Spinal cord (tissue), 10 donors: ENCODE results near the gene PRSS33. TPM values are rescaled to one million over a fixed set of nuclear protein-coding genes. Genes with fewer than 3 reads are reported as not detected.

Experiments used
- DNase-seq, 6 donors: peaks; one replicate each; pipeline versions ENCODE4 v3.0.0 to v3.0.0-alpha.2; 2013 to 2015; ENCODE audit warnings: low spot score in 6 of 6, low read depth in 4 of 6
- H3K27ac ChIP-seq: one replicate; pipeline ENCODE4 v1.5.1; 2013; ENCODE audit warnings: low read depth, low read length, control low read depth
- H3K27me3 ChIP-seq: one replicate; pipeline ENCODE4 v1.6.1; 2013; ENCODE audit warnings: low read length; ENCODE audit not compliant: control insufficient read depth, insufficient read depth
- H3K36me3 ChIP-seq: one replicate; pipeline ENCODE4 v1.6.1; 2013; ENCODE audit warnings: low read length; ENCODE audit not compliant: control insufficient read depth, insufficient read depth
- H3K4me1 ChIP-seq: one replicate; pipeline ENCODE4 v1.6.1; 2013; ENCODE audit warnings: low read length; ENCODE audit not compliant: control insufficient read depth, insufficient read depth
- H3K4me3 ChIP-seq: one replicate; pipeline ENCODE4 v1.5.1; 2013; ENCODE audit warnings: low read depth, low read length, control low read depth
- H3K9me3 ChIP-seq: one replicate; pipeline ENCODE4 v1.6.1; 2013; ENCODE audit warnings: low read length; ENCODE audit not compliant: control insufficient read depth, insufficient read depth
- WGBS: methylation state at CpG from one replicate; pipeline ENCODE4 v1.1.5; 2013; ENCODE audit warnings: missing lambda C conversion rate; ENCODE audit not compliant: insufficient coverage; 5-methylcytosine and 5-hydroxymethylcytosine counted together
- polyA plus RNA-seq, 2 donors: library from polyadenylated mRNA; unstranded; fragments of 120-200 nt; gene quantifications; one replicate each; pipeline ENCODE4 v1.2.1, GENCODE V29; 2013; ENCODE audit not compliant: insufficient read length in 2 of 2
- total RNA-seq, 2 donors: library from RNA; depleted of rRNA in 1 of 2; stranded (reverse); fragments of 120-200 nt in 1 of 2; fragments of >200 nt in 1 of 2; gene quantifications; one replicate each; pipeline versions ENCODE4 v1.2.3 to v1.2.4, GENCODE V29; 2013 to 2014
- donor health status: healthy.

The PRSS33 gene
- total and polyA plus RNA-seq, 4 donors, result 0.17 to 0.24 (median 0.21) TPM; not detected in 1

- no peak overlapping the region for H3K4me3 ChIP-seq
- H3K27me3 ChIP-seq, result no peaks in the 10 kb centered on the region
- H3K4me1 ChIP-seq, result peaks cover 7% of the 10 kb centered on the region
- DNase-seq, result no peak
- 95% methylated on average over 44 of the region's 44 CpGs for WGBS
- no peaks in the 10 kb centered on the region for H3K9me3 ChIP-seq
- peaks cover 98% of the 10 kb centered on the region for H3K36me3 ChIP-seq
- no peak overlapping the region for H3K27ac ChIP-seq
Measured at GRCh38 chr16:2766430-2767139, 20.8 kb downstream of the PRSS33 start.

DNA sequence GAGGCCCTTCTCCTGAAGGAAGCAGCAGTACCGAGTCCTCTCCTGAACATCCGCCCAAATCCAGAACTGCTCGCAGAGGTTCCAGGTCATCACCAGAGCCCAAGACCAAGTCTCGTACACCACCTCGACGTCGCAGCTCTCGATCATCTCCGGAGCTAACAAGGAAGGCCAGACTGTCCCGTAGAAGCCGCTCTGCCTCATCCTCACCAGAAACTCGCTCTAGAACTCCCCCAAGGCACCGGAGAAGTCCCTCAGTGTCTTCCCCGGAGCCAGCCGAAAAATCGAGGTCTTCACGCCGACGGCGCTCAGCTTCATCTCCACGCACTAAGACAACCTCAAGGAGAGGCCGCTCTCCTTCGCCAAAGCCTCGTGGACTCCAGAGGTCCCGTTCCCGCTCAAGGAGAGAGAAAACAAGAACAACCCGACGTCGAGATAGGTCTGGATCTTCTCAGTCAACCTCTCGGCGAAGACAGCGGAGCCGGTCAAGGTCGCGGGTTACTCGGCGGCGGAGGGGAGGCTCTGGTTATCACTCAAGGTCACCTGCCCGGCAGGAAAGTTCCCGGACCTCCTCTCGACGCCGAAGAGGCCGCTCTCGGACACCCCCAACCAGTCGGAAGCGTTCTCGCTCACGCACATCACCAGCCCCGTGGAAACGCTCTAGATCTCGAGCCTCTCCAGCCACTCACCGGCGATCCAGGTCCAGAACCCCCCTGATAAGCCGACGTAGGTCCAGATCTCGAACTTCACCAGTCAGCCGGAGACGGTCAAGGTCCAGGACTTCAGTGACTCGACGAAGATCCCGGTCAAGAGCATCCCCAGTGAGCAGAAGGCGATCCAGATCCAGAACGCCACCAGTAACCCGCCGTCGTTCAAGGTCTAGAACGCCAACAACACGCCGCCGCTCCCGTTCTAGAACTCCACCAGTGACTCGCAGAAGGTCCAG is 21.6 kb downstream of the PRSS33 start:
- no peaks in the 10 kb centered on the region for H3K9me3 ChIP-seq
- WGBS, result 98% methylated on average over 73 of the region's 73 CpGs
- peaks cover 3% of the 10 kb centered on the region for H3K4me1 ChIP-seq
- H3K27ac ChIP-seq, result no peak overlapping the region
- peaks cover 95% of the 10 kb centered on the region for H3K36me3 ChIP-seq
- no peak for DNase-seq
- no peak overlapping the region for H3K4me3 ChIP-seq
- H3K27me3 ChIP-seq, result no peaks in the 10 kb centered on the region

GRCh38 chr16:2764718-2765117 is 22.6 kb downstream of the PRSS33 start:
- no peak overlapping the region for H3K4me3 ChIP-seq
- no peak for DNase-seq
- 97% methylated on average over 9 of the region's 9 CpGs for WGBS
- no peaks in the 10 kb centered on the region for H3K4me1 ChIP-seq
- H3K27ac ChIP-seq, result no peak overlapping the region
- no peaks in the 10 kb centered on the region for H3K27me3 ChIP-seq
- H3K36me3 ChIP-seq, result peaks cover 93% of the 10 kb centered on the region
- H3K9me3 ChIP-seq, result no peaks in the 10 kb centered on the region

- WGBS, result 100% methylated on average over 6 of the region's 6 CpGs
- Histone ChIP-seq H3K4me3 (no peak overlapping the region), H3K4me1 (no peaks in the 10 kb centered on the region), H3K9me3 (no peaks in the 10 kb centered on the region), H3K36me3 (peaks cover 93% of the 10 kb centered on the region), H3K27me3 (no peaks in the 10 kb centered on the region), H3K27ac (no peak overlapping the region)
- DNase-seq, result no peak
Measured at GRCh38 chr16:2763173-2763572, 24.2 kb downstream of the PRSS33 start.

DNA sequence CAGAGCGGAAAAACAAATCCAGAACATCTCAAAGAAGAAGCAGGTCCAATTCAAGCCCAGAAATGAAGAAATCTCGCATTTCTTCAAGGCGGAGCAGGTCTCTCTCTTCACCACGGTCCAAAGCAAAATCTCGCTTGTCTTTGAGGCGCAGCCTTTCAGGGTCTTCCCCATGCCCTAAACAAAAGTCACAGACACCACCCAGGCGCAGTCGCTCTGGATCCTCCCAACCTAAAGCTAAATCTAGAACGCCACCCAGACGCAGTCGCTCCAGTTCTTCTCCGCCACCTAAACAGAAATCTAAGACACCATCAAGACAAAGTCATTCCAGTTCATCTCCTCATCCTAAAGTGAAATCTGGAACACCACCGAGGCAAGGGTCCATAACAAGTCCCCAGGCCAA is 24.6 kb downstream of the PRSS33 start:
- no peaks in the 10 kb centered on the region for H3K27me3 ChIP-seq
- H3K27ac ChIP-seq, result no peak overlapping the region
- DNase-seq, result no peak
- peaks cover 93% of the 10 kb centered on the region for H3K36me3 ChIP-seq
- H3K4me3 ChIP-seq, result no peak overlapping the region
- WGBS, result 98% methylated on average over 13 of the region's 13 CpGs
- no peaks in the 10 kb centered on the region for H3K9me3 ChIP-seq
- H3K4me1 ChIP-seq, result no peaks in the 10 kb centered on the region

DNA sequence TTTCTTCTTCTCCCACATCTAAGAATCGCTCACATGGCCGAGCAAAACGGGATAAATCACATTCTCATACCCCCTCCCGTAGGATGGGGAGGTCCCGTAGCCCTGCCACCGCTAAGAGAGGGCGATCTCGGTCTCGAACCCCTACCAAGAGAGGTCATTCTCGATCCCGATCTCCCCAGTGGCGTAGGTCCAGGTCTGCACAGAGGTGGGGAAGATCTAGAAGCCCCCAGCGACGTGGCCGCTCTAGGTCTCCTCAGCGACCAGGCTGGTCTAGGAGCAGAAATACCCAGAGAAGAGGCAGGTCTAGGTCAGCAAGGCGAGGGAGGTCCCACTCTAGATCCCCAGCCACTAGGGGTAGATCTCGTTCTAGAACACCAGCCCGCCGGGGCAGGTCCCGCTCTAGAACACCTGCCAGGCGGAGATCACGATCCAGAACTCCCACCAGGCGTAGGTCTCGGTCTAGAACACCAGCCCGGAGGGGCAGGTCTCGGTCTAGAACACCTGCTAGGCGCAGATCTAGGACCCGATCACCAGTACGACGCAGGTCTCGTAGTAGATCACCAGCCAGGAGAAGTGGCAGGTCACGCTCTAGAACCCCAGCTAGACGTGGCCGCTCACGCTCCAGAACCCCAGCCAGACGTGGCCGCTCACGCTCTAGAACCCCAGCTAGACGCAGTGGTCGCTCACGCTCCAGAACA is 25.3 kb downstream of the PRSS33 start:
- no peaks in the 10 kb centered on the region for H3K27me3 ChIP-seq
- WGBS, result over 99% methylated on average over 41 of the region's 42 CpGs
- no peak overlapping the region for H3K27ac ChIP-seq
- H3K4me3 ChIP-seq, result no peak overlapping the region
- H3K9me3 ChIP-seq, result no peaks in the 10 kb centered on the region
- no peak for DNase-seq
- H3K4me1 ChIP-seq, result peaks cover 3% of the 10 kb centered on the region
- peaks cover 93% of the 10 kb centered on the region for H3K36me3 ChIP-seq

GRCh38 chr16:2761472-2761871 is 25.9 kb downstream of the PRSS33 start:
- H3K9me3 ChIP-seq, result no peaks in the 10 kb centered on the region
- no peak overlapping the region for H3K27ac ChIP-seq
- DNase-seq, result no peak
- H3K4me3 ChIP-seq, result no peak overlapping the region
- no peaks in the 10 kb centered on the region for H3K27me3 ChIP-seq
- 98% methylated on average over 9 of the region's 10 CpGs for WGBS
- H3K4me1 ChIP-seq, result peaks cover 5% of the 10 kb centered on the region
- H3K36me3 ChIP-seq, result peaks cover 93% of the 10 kb centered on the region

DNA sequence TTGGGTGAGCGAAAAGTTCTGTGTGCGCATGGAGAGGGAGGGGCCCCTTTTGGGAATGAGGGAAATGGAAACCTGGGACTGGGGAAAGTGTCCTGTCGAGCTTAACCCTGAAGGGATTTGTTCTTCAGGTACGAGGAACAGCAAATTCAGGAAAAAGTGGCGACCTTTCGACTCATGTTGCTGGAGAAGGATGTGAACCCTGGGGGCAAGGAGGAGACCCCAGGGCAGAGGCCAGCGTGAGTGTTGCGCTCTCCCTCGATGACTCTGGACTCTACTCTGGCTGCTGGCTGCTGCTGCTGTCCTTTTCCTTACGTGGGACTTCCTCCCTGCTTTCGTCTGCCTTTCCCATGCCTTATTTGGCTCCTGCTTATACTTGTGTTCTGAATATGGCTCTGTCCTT is 30.0 kb downstream of the PRSS33 start:
- Histone ChIP-seq H3K9me3 (no peaks in the 10 kb centered on the region), H3K36me3 (peaks cover 65% of the 10 kb centered on the region), H3K4me1 (peaks cover 18% of the 10 kb centered on the region), H3K27me3 (no peaks in the 10 kb centered on the region), H3K27ac (no peak overlapping the region), H3K4me3 (no peak overlapping the region)
- DNase-seq, result no peak
- 97% methylated on average over 9 of the region's 11 CpGs for WGBS

DNA sequence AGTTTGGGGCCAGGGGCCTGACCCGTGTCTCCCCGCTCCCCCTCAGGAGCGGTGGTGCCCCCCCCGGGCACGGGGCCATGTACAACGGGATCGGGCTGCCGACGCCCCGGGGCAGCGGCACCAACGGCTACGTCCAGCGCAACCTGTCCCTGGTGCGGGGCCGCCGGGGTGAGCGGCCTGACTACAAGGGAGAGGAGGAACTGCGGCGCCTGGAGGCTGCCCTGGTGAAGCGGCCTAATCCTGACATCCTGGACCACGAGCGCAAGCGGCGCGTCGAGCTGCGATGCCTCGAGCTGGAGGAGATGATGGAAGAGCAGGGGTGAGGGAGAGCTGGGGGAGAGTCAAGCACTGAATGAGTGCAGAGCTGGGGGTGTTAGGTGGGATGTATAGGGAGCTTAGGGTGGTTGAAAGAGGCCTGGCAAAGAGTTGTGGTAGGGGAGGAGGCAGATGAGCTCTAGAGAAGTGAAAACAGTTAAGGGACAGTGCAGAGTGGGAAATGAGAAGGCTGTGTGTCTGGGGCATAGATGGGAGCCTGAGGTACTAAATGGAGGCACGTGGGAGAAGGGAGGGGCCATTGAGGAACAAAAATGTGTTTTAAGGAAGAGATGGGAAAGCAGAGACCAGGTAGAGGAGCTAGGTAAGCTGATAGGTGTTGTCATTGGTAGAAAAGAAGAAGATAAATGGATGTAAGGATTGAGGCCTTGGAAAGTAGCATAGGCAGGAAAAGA is 30.9 kb downstream of the PRSS33 start:
- no peak for DNase-seq
- no peak overlapping the region for H3K4me3 ChIP-seq
- peaks cover 27% of the 10 kb centered on the region for H3K4me1 ChIP-seq
- 92% methylated on average over 28 of the region's 30 CpGs for WGBS
- H3K27ac ChIP-seq, result no peak overlapping the region
- H3K27me3 ChIP-seq, result no peaks in the 10 kb centered on the region
- peaks cover 56% of the 10 kb centered on the region for H3K36me3 ChIP-seq
- no peaks in the 10 kb centered on the region for H3K9me3 ChIP-seq
